ENCODE data around the gene TMEM181.

The TMEM181 gene

GRCh38 chr6:158574800-158575199, 14.9 kb downstream of the TMEM181 start:
- H3K4me1 ChIP-seq (ENCODE audit: insufficient read depth, low read length) = peaks cover 6% of the 10 kb centered on the region
- peaks cover 4% of the 10 kb centered on the region for H3K36me3 ChIP-seq (ENCODE audit: insufficient read depth, low read length)
- no peaks in the 10 kb centered on the region for H3K9me3 ChIP-seq (ENCODE audit: control insufficient read depth, insufficient read depth, low read length)
- H3K9ac ChIP-seq (ENCODE audit: low read depth, low read length) = no peak overlapping the region

GRCh38 chr6:158575550-158575949, 15.7 kb downstream of the TMEM181 start:
- peaks cover 6% of the 10 kb centered on the region; the same call in 1 of the 2 replicates for H3K4me1 ChIP-seq (ENCODE audit: insufficient read depth, low read length)
- no peaks in the 10 kb centered on the region for H3K9me3 ChIP-seq (ENCODE audit: control insufficient read depth, insufficient read depth, low read length)
- H3K36me3 ChIP-seq (ENCODE audit: insufficient read depth, low read length) = peaks cover 4% of the 10 kb centered on the region

DNA sequence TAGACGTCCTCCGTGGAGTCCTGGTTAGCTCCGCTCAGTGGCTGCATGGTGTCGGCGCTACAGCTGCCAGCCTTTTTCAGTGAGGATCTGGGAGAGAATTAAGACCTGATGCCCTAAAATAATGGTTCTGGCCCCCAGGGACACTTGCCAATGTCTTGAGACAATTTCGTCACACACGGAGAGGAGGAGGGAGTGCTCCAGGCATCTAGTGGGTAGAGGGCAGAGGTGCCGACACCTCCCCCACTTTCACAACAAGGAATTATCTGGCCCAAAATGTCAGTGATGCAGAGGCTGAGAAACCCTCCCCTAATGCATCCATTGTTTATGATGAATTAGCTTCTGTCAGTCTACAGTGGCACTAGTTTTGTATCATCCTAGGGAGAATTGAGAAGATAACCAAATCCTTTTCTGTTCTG, 24.4 kb downstream of the TMEM181 start:
- no peak overlapping the region for H3K9ac ChIP-seq (ENCODE audit: low read depth, low read length)
- H3K9me3 ChIP-seq (ENCODE audit: control insufficient read depth, insufficient read depth, low read length) = no peaks in the 10 kb centered on the region
- no peaks in the 10 kb centered on the region for H3K4me1 ChIP-seq (ENCODE audit: insufficient read depth, low read length)
- peaks cover 38% of the 10 kb centered on the region for H3K36me3 ChIP-seq (ENCODE audit: insufficient read depth, low read length)

More at GRCh38 chr6:158575550-158575949, 15.7 kb downstream of the TMEM181 start:
- H3K9ac ChIP-seq (ENCODE audit: low read depth, low read length) = no peak overlapping the region

DNA sequence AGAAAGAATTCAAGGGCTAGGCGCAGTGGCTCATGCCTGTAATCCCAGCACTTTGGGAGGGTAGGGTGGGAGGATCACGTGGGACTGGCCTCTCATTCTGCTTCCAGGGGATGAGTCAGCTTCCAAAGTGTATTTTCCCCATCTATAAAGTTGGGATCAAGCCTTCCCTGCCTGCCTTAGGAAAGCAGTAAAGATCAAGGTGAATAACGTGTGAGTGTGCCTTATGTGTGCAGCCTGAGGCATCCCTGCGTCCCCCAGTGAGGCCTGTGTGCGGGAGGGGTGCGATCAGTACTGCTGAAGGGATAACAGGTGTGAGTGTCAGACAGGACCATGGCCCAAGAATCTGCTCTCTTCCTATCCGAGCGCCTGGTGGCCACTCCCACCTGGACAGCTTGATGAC, 26.8 kb downstream of the TMEM181 start:
- Histone ChIP-seq H3K9me3 (ENCODE audit: control insufficient read depth, insufficient read depth, low read length) (no peaks in the 10 kb centered on the region), H3K4me1 (ENCODE audit: insufficient read depth, low read length) (no peaks in the 10 kb centered on the region), H3K36me3 (ENCODE audit: insufficient read depth, low read length) (peaks cover 51% of the 10 kb centered on the region), H3K9ac (ENCODE audit: low read depth, low read length) (no peak overlapping the region)

DNA sequence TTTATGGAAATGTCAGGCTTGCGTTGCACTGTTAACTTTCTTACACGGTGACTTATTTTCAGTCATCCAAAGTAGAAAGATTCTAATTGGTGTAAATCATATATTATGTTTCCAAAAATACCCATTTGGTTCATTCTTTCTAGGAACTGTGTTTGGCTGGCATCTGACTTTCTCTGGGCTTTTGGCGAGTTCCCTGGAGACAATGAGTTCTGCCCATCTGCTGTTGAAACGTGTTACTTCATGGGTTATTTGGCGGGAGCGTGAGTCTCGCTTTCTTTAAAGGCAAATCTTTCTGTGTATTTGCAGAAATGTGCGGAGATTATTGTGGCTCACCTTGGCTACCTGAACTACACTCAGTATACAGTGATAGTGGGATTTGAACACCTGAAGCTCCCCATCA, 29.5 kb downstream of the TMEM181 start:
- Histone ChIP-seq H3K36me3 (ENCODE audit: insufficient read depth, low read length) (peaks cover 57% of the 10 kb centered on the region), H3K4me1 (ENCODE audit: insufficient read depth, low read length) (no peaks in the 10 kb centered on the region), H3K9ac (ENCODE audit: low read depth, low read length) (no peak overlapping the region), H3K9me3 (ENCODE audit: control insufficient read depth, insufficient read depth, low read length) (no peaks in the 10 kb centered on the region)

DNA sequence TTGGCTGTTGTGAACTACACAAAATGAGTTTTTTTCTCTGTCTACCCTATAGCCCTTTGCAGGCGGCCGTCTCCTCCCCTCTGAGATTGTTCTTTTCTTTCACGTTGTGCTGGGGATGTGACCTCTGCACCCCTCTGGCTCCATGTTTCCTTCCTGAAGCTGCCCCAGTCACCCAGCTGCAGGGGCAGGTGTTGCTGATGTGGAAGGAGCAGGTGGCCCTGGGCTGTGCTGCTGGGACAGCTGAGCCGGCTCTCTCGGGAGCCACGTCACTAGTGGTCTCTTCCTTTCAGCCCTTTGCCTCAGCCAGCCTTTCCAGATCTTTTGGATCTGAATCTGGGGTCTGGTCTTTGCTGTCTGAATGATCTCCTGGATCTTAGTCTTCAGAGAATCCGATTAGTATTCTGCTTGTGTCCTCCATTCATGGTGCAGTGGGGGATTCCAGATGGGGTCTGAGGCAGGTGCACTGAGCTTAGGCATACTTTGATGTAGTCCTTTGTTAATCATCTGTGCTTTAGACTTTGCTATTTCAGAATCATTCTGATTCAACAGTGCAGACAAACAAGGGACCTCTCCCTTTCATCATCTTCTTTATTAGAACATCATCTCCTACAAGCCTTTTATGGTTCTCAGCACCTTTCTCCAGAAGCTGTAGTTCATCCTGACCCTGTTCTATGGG, 31.4 kb downstream of the TMEM181 start:
- Histone ChIP-seq H3K9ac (ENCODE audit: low read depth, low read length) (no peak overlapping the region), H3K9me3 (ENCODE audit: control insufficient read depth, insufficient read depth, low read length) (no peaks in the 10 kb centered on the region), H3K4me1 (ENCODE audit: insufficient read depth, low read length) (no peaks in the 10 kb centered on the region), H3K36me3 (ENCODE audit: insufficient read depth, low read length) (peaks cover 42% of the 10 kb centered on the region)

DNA sequence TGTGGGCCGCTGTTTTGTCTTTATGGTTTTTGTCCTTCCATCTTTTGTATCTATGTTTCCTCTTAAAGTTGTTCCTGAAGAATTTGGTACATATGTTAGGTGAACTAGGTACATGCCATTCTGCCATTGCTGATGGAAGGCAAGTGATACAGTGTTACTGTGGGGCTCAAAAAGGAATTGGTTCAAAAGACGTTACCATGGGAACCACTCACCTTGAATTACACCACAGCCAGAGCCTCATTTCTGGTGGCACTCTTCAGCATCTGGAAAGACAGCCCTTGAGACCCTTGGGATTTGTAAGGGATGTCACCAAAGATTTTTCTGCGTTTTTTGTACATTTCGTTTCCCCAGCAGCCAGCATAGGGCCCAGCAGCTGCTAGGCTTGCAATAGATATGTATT, 31.9 kb downstream of the TMEM181 start:
- Histone ChIP-seq H3K4me1 (ENCODE audit: insufficient read depth, low read length) (no peaks in the 10 kb centered on the region), H3K36me3 (ENCODE audit: insufficient read depth, low read length) (peaks cover 37% of the 10 kb centered on the region), H3K9me3 (ENCODE audit: control insufficient read depth, insufficient read depth, low read length) (no peaks in the 10 kb centered on the region), H3K9ac (ENCODE audit: low read depth, low read length) (no peak overlapping the region)

GRCh38 chr6:158593670-158594069, 33.8 kb downstream of the TMEM181 start:
- Histone ChIP-seq H3K9me3 (ENCODE audit: control insufficient read depth, insufficient read depth, low read length) (no peaks in the 10 kb centered on the region), H3K9ac (ENCODE audit: low read depth, low read length) (no peak overlapping the region), H3K4me1 (ENCODE audit: insufficient read depth, low read length) (no peaks in the 10 kb centered on the region), H3K36me3 (ENCODE audit: insufficient read depth, low read length) (peaks cover 30% of the 10 kb centered on the region)

DNA sequence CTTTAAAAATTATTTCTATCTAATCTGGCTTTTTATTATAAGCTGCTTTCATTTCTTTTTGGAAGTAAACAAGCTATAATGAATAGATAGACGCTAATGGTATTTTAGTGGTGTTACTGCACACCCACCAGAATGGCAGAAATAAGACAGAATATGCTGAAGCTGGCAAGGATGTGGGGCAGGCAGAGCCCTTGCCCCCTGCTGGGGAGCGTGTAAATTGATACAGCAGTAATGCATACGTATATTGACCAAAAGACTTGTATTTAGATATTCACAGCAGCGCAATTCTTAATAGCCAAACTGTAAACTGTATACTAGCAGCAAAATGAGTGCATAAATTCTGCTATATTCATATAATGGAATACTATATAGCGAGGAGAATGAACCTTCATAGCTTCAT, 35.3 kb downstream of the TMEM181 start:
- peaks cover 20% of the 10 kb centered on the region for H3K36me3 ChIP-seq (ENCODE audit: insufficient read depth, low read length)
- no peaks in the 10 kb centered on the region for H3K9me3 ChIP-seq (ENCODE audit: control insufficient read depth, insufficient read depth, low read length)
- no peak overlapping the region for H3K9ac ChIP-seq (ENCODE audit: low read depth, low read length)
- no peaks in the 10 kb centered on the region for H3K4me1 ChIP-seq (ENCODE audit: insufficient read depth, low read length)

- Histone ChIP-seq H3K9me3 (ENCODE audit: control insufficient read depth, insufficient read depth, low read length) (no peaks in the 10 kb centered on the region), H3K9ac (ENCODE audit: low read depth, low read length) (no peak overlapping the region), H3K4me1 (ENCODE audit: insufficient read depth, low read length) (no peaks in the 10 kb centered on the region), H3K36me3 (ENCODE audit: insufficient read depth, low read length) (peaks cover 12% of the 10 kb centered on the region)
Observed at GRCh38 chr6:158596861-158597260, 37.0 kb downstream of the TMEM181 start.

- no peaks in the 10 kb centered on the region for H3K9me3 ChIP-seq (ENCODE audit: control insufficient read depth, insufficient read depth, low read length)
- no peaks in the 10 kb centered on the region for H3K4me1 ChIP-seq (ENCODE audit: insufficient read depth, low read length)
- H3K36me3 ChIP-seq (ENCODE audit: insufficient read depth, low read length) = peaks cover 8% of the 10 kb centered on the region
- no peak overlapping the region for H3K9ac ChIP-seq (ENCODE audit: low read depth, low read length)
Observed at GRCh38 chr6:158597565-158597964, 37.7 kb downstream of the TMEM181 start.

- H3K4me1 ChIP-seq (ENCODE audit: insufficient read depth, low read length) = no peaks in the 10 kb centered on the region
- H3K36me3 ChIP-seq (ENCODE audit: insufficient read depth, low read length) = peaks cover 3% of the 10 kb centered on the region; the same call in 1 of the 2 replicates
- no peak overlapping the region for H3K9ac ChIP-seq (ENCODE audit: low read depth, low read length)
- no peaks in the 10 kb centered on the region for H3K9me3 ChIP-seq (ENCODE audit: control insufficient read depth, insufficient read depth, low read length)
Observed at GRCh38 chr6:158599635-158600034, 39.7 kb downstream of the TMEM181 start.

DNA sequence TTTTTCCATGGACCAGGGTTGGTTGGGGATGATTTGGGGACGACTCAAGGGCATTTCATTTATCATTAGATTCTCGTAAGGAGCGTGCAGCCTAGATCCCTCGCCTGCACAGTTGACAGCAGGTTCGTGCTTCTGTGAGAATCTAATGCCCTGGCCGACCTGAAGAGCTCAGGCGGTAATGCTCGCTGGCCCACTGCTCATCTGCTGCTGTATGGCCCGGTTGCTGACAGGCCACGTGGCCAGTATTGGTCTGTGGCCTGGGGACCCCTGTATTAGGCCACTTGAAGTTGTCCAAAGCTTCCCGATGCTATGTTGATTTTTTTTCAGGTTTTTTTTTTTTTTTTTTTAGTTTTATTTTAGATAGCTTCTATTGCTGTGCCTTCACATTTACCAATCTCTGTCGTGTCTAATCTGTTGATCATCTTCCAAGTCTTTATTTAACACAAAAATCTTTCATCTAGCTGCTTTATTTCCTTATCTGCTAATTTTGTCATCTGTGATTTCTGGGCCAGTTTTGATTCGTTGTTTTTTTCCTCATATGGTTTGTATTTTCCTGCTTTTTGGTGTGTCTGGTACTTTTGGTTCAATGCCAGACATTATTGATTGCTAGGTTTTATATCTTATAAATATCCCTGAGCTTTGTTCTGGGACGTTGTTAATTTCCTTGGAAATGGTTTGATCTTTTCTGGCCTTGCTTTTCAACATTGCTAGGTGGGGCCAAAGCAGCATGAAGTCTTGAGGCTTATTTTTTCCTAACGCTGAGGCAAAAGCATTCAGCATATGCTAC, 43.6 kb downstream of the TMEM181 start:
- Histone ChIP-seq H3K9me3 (ENCODE audit: control insufficient read depth, insufficient read depth, low read length) (no peaks in the 10 kb centered on the region), H3K36me3 (ENCODE audit: insufficient read depth, low read length) (peaks cover 6% of the 10 kb centered on the region), H3K9ac (ENCODE audit: low read depth, low read length) (no peak overlapping the region), H3K4me1 (ENCODE audit: insufficient read depth, low read length) (no peaks in the 10 kb centered on the region)

- H3K4me1 ChIP-seq (ENCODE audit: insufficient read depth, low read length) = no peaks in the 10 kb centered on the region
- H3K36me3 ChIP-seq (ENCODE audit: insufficient read depth, low read length) = peaks cover 6% of the 10 kb centered on the region
- no peaks in the 10 kb centered on the region for H3K9me3 ChIP-seq (ENCODE audit: control insufficient read depth, insufficient read depth, low read length)
- H3K9ac ChIP-seq (ENCODE audit: low read depth, low read length) = no peak overlapping the region
Observed at GRCh38 chr6:158604048-158604406, 44.1 kb downstream of the TMEM181 start.

DNA sequence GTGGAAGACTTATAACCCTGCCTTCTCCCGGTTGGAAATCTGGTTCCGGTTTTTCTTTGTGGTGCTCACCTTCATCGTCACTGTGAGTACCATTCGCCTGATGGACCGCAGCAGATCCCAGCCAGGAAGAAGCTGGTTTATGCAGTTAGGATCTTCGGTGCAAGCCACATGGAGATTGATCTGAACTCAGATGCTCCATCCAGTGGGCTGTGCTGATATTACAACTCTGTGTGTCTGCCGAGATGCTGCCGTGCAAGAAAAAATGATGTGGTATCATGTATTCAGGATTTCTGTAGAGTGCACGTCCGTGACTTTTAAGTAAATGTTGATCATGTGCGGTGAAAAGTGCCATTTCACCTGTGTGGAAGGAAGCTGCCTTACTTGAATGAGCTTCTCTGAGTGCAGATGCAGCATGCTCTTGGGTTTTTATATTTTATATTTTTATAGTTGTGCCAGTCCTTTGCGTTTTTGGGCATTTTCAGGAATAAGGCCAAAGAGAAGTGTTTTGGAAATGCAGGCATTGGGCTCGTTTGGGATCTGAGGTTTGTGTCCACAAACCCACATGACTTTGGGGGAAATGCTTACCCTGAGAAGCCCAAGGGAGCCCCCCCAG, 45.5 kb downstream of the TMEM181 start:
- Histone ChIP-seq H3K36me3 (ENCODE audit: insufficient read depth, low read length) (peaks cover 11% of the 10 kb centered on the region; the same call in 1 of the 2 replicates), H3K4me1 (ENCODE audit: insufficient read depth, low read length) (no peaks in the 10 kb centered on the region), H3K9ac (ENCODE audit: low read depth, low read length) (no peak overlapping the region), H3K9me3 (ENCODE audit: control insufficient read depth, insufficient read depth, low read length) (no peaks in the 10 kb centered on the region)

Data from ES-I3 (cell line).